ENCODE measurements around the gene CFAP99.
A peak's percentile ranks its signal among the peaks of the same experiment; 100 is the strongest.
"Not testable (repeated sequence)": the region's sequence is repeated elsewhere in the genome, so short reads cannot be mapped to it uniquely, and the experiment has no call there.

The CFAP99 gene

DNA sequence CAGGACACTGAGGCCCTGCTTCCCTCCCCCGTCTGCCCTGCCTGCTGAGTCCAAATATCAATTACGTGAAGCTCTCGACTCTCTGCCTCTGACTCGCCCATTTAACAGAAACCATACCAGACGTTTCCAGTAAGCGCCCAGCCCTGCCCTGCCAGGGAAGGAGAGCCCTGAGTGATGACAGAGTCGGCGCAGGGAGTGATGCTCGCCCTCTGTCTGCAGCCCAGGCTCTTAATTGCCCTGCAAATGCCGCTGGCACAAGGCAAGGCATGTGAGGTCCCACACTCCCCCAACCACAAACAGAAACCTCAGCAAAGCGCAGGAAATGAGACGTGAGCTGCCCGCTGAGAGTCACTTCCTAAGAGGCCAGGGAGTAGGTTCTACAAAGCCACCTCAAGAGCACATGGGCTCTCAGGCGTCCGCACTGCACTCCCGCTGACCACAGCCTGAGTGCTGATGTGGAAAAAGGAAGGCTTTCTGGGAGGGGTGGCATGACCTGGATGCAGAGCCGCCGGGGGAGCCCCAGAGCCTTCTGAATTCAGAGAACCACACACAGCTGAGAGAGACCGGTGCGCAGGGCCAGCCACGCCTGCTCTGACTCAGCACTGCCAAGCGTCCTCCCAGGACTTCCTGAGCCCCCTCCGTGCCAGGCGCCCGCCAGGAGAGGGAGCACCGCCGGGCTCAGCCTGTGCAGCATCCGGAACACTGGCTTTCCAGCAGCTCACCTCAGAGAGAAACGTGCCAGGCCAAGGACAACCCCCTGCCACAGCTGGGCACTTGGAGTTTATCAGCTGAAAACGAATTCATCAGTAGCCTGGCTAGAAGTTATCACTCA is 5.7 kb upstream of the CFAP99 start:
- DNase-seq = peak; percentile 83

DNA sequence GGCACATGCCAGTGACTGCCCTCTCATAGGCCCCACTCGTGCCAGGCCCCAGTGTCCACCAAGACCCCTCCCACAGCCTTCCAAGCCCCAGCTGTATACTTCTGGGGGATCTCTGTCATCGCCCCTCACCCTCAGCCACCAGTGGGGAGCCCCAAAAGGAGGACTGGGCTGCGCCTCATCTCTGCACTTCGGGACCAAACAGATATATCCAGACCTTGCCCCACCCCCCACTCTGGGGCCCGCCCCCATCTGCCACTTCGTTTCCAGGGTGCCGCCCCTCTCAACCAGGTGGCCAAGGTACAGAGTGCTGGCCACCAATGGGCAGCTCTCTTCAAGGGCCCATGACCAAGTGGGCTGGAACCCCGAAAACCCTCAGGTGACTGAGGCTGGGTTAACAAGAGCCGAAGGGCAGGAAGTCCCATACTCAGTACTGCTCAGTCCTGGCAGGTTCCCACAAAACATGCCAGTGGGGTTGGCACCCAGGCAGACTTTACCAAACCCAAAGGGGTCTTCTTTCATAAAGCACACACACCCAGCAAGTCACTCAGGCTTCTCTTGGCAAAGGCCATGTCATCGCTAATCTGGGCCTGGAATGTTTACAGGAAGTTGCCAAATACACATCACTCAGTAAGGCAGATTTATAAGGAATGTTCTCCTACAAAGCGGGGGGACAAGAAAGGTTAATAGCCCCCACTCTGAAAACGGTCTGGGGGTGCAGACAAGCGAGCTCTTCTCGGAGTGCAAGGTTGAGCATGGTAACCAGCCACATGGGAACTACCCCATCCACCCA is 4.7 kb upstream of the CFAP99 start:
- no peak for DNase-seq

GRCh38 chr4:2415213-2415612 is 3.5 kb upstream of the CFAP99 start:
- DNase-seq = no peak

DNA sequence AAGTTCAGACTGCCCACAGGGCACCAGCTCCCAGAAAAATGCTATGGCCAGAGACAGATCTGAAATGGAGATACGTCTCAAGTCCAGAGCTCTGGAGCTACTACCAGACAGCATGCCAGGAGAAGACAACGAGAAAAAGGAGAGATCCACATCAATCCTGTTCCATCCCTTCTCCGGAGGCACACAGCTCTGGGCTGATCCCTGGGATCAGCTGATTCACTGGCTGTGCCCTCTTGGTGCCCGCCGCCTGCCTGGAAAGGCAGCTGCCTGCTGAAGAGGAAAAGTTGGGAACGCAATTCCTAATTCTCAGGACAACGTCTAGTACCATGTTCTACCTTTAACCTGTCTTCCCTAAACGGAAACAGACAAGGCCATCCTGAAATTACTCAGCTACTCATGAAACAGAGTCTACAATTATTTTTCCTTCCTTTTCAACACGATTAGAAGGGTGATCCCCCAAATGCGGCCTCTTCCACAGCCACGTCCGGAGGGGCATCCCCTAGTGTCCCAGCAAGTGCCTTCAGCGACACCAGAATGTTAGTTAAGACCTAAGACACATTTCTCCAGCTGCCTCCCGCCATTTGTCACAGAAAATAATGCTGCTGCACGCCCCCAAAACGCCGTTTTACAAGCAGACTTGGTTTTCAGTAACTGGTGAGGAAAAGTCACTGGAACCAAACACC is 2.7 kb upstream of the CFAP99 start:
- no peak for DNase-seq

GRCh38 chr4:2416564-2417225 is 2.1 kb upstream of the CFAP99 start:
- DNase-seq = no peak

- DNase-seq = no peak
Measured at GRCh38 chr4:2417226-2417764, 1.5 kb upstream of the CFAP99 start.

GRCh38 chr4:2417765-2418649 is 748 bp upstream of the CFAP99 start, which contains the start of gene ZFYVE28:
Gene ZFYVE28 (minus strand): TSS chr4:2418645. CDS start chr4:2418323, 322 bp downstream.
- DNase-seq = no peak

DNA sequence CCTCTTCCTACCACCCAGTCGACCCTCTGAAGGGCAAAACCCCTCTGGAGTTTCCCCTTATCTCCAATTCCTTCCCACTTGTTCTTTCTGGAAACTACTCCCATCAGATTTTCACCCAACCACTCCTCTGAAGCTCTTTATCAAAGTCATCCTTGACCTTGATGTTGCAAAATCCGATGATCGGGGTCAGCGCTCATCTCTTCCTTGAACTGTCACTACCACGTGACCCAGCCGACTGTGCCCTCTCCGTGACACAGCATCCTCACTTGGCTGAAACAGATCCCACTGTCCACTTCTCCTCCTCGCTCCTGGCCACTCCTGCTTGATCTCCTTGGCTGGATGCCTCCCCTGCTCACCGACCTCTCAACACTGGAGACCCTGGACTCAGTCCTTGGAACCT is 1.1 kb downstream of the CFAP99 start:
- no peak for DNase-seq

DNA sequence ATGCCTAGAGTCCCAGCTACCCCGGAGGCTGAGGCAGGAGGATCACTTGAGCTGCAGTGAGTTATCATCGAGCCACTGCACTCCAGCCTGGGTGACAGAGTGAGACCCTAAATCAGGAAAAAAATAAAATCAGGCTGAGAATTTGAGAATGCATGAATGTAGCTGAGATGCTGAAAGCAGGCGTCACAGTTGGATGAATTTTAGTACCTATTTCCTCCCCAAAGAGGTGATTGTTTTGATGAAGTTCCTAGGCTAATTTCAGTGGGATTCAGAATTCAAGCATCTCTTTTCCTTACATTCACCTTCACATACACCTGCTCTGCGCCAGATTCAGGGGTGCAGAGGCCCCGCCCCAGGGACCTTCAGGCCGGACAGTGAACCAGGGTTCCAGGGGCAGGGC is 3.2 kb downstream of the CFAP99 start:
- no peak for DNase-seq

- DNase-seq = no peak
Measured at GRCh38 chr4:2423066-2423465, 4.3 kb downstream of the CFAP99 start.

GRCh38 chr4:2423695-2424094 is 4.9 kb downstream of the CFAP99 start:
- DNase-seq = no peak

DNA sequence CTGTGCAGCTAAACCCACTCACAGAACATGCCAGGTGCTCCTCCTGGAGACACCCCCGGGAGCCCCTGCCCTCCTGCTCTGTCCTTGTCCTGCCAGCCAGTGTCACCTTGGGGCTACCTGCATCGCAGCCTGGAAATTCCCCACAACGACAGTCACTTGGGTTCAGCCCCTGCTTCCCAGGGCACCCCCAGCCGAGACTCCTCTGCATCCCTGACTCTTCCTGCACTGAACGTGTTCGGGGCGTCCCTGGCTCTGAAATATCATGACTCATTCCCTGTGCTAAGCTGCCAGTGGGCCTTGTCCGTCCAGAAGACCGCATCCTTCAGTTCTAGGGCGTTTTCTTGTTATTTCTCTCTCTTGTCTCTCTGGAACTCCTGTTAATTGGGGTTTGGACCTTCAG is 5.8 kb downstream of the CFAP99 start:
- no peak for DNase-seq

GRCh38 chr4:2425386-2426068 is 6.8 kb downstream of the CFAP99 start:
- no peak for DNase-seq

- no peak for DNase-seq
Measured at GRCh38 chr4:2426069-2426397, 7.3 kb downstream of the CFAP99 start.

DNA sequence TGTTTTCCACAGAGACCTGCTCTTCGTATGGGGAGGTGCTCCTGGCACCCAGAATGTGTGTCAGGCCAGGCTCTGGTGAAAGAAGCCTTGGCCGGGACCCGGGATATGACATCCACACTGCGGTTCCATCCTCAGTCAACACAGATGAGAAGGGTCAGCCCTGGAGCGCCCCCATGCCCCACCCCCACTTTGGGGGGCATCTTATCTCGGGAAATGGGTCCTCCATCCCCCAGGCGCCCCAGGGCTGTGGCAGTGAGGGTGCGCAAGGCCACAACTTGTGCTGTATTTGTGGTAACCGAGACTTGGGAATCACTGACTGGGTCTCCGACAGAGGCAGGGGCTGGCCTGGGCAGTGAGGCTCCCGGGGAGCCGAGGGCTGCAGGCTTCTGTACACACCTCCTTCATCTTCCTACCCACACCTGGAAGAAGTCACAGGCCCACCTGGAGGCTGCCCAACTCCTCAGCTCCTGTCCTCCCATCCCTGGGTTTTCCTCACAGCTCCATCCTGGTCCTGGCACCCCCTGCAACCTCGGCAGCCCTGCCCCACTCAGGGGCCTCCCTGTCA is 8.0 kb downstream of the CFAP99 start:
- no peak for DNase-seq

- DNase-seq = no peak
Measured at GRCh38 chr4:2427383-2428334, 8.9 kb downstream of the CFAP99 start.

DNA sequence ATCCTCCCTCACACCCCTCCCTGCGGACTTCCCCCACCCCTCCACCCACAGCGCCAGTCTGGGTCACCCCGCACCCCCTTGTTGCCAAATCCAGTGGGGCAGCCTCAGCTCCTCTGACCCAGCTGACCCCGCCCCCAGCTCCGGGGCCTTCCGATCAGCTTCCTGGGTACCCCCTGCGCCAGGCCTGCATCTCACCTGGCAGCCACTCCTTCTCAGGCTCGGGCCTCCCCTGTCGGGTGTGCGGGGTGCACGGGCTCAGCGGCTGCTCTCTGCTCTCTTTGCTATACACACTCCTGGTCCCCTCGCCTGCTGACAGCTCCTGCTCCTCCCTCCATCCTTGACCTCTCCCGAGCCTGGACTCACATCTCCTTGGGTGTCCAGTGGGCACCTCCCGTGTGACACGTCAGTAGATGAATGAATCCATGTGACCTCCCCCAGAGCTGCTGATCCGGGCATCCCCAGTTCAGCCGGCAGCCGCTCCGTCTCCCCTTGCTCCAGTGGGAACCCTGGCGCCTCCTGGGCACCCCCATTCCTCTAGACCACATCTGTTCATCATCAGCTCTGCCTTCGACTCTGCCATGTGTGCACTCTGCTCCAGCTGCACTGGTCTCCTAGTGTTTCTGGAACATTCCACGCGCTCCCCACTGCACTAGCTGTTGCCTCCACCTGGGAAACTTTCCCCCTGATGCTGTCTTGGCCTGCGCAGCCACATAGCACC is 9.9 kb downstream of the CFAP99 start:
- no peak for DNase-seq

DNA sequence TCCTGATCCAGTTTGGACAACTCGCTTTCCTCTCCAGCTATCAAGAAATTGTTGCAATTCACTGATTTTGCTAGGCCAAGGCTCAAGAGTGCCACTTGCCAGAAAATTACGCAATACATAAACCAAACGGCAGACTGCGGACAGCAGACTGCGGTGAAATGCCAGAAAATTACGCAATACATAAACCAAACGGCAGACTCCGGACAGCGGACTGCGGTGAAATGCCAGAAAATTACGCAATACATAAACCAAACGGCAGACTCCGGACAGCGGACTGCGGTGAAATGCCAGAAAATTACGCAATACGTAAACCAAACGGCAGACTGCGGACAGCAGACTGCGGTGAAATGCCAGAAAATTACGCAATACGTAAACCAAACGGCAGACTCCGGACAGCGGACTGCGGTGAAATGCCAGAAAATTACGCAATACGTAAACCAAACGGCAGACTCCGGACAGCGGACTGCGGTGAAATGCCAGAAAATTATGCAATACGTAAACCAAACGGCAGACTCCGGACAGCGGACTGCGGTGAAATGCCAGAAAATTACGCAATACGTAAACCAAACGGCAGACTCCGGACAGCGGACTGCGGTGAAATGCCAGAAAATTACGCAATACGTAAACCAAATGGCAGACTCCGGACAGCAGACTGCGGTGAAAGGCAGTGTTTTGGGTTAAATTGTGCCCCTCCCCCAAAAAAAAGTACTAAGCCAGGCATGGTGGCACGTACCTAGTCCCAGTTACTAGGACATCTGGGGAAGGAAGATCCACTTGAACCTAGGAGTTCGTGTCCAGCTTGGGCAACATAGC is 11.4 kb downstream of the CFAP99 start:
- DNase-seq = not testable (repeated sequence)

Measured in right hindlimb (tissue), 1 donor.